GM19395 (cell line): Measurements from ENCODE around the gene MYOM3.

Experiments used
- ATAC-seq: cut with Tn5 transposase; IDR thresholded peaks from one replicate; pipeline ENCODE4 v1.9.1; 2021; ENCODE audit warnings: mild to moderate bottlenecking, moderate library complexity; ENCODE audit not compliant: unreplicated experiment

The MYOM3 gene

GRCh38 chr1:24111996-24112779, at the start of gene MYOM3:
MYOM3 (minus strand) TSS chr1:24112135; CDS start chr1:24108636, 3,499 bp downstream.
- no peak for ATAC-seq

- ATAC-seq, result no peak
Observed at GRCh38 chr1:24161270-24161669, 49.3 kb upstream of the MYOM3 start.

- no peak for ATAC-seq
Observed at GRCh38 chr1:24159366-24159765, 47.4 kb upstream of the MYOM3 start.

GRCh38 chr1:24157918-24158481, 46.1 kb upstream of the MYOM3 start:
- no peak for ATAC-seq

GRCh38 chr1:24156542-24157260, 44.8 kb upstream of the MYOM3 start:
- no peak for ATAC-seq

GRCh38 chr1:24155011-24155782, 43.3 kb upstream of the MYOM3 start:
- ATAC-seq, result no peak

GRCh38 chr1:24154215-24154614, 42.3 kb upstream of the MYOM3 start:
- no peak for ATAC-seq

GRCh38 chr1:24152631-24153494, 40.9 kb upstream of the MYOM3 start:
- ATAC-seq, result no peak

- ATAC-seq, result no peak
Observed at GRCh38 chr1:24151175-24151533, 39.2 kb upstream of the MYOM3 start.

GRCh38 chr1:24150234-24151174, 38.6 kb upstream of the MYOM3 start:
- no peak for ATAC-seq

GRCh38 chr1:24149866-24150233, 37.9 kb upstream of the MYOM3 start:
- ATAC-seq, result no peak

GRCh38 chr1:24147816-24148215, 35.9 kb upstream of the MYOM3 start:
- ATAC-seq, result no peak

- ATAC-seq, result no peak
Observed at GRCh38 chr1:24147194-24147593, 35.3 kb upstream of the MYOM3 start.

- ATAC-seq, result no peak
Observed at GRCh38 chr1:24142546-24143534, 30.9 kb upstream of the MYOM3 start, which contains the start of gene IL22RA1. IL22RA1 (minus strand) TSS chr1:24143140; CDS start chr1:24143082, 58 bp downstream.

- no peak for ATAC-seq
Observed at GRCh38 chr1:24141311-24141997, 29.5 kb upstream of the MYOM3 start.

GRCh38 chr1:24140741-24141181, 28.8 kb upstream of the MYOM3 start:
- no peak for ATAC-seq

- ATAC-seq, result no peak
Observed at GRCh38 chr1:24139841-24140425, 28.0 kb upstream of the MYOM3 start.
